Measurements from ENCODE around the gene PIEZO2.

- TF ChIP-seq EP300 (IDR thresholded peaks at IDR 0.05) (no peak), CTCF (IDR thresholded peaks at IDR 0.05) (no peak)
These were observed 70.9 kb downstream of the PIEZO2 start for GRCh38 chr18:11078491-11078890.

All from gastroesophageal sphincter (tissue), 3 donors.